HL-60 (cell line): Measurements from ENCODE around the gene MAP1B.

Source experiments
- DNase-seq, 2 experiments: peaks; one replicate each; pipeline ENCODE4 v3.0.0-alpha.2; 2010 to 2020; ENCODE audit warnings: low read depth in 1 of 2, low spot score in 1 of 2
- H3K27ac ChIP-seq: fragments of 250-450 bp; sonication (Bioruptor Pico); replicated peaks from 2 replicates; pipeline ENCODE4 v1.5.1; 2020; ENCODE audit warnings: mild to moderate bottlenecking, moderate library complexity
- H3K27me3 ChIP-seq: fragments of 250-450 bp; sonication (Bioruptor Pico); 2 replicates; pipeline ENCODE4 v1.5.1; 2021; ENCODE audit warnings: mild to moderate bottlenecking, moderate library complexity; ENCODE audit not compliant: insufficient read depth, poor library complexity, severe bottlenecking
- H3K4me3 ChIP-seq: replicated peaks from 2 replicates; pipeline ENCODE4 v1.5.1; 2011; ENCODE audit warnings: mild to moderate bottlenecking, control low read depth, low read length; ENCODE audit not compliant: insufficient read depth
- CTCF ChIP-seq: IDR thresholded peaks from one replicate; pipeline ENCODE4 v1.5.1; 2011; ENCODE audit warnings: low read length, control low read depth, inconsistent platforms; ENCODE audit not compliant: insufficient read depth
- GABPA ChIP-seq: IDR thresholded peaks from 2 replicates; pipeline ENCODE4 v1.6.1; 2012; ENCODE audit warnings: low read depth
- POLR2AphosphoS5 ChIP-seq: IDR thresholded peaks from 2 replicates; pipeline ENCODE4 v1.6.1; 2012; ENCODE audit warnings: low read depth
- REST ChIP-seq: IDR thresholded peaks from 2 replicates; pipeline ENCODE4 v1.6.1; 2012; ENCODE audit warnings: low read depth; ENCODE audit not compliant: insufficient replicate concordance
- SPI1 ChIP-seq: IDR thresholded peaks from 2 replicates; pipeline ENCODE4 v1.6.1; 2012; ENCODE audit warnings: low read depth, mild to moderate bottlenecking, borderline replicate concordance

The MAP1B gene

GRCh38 chr5:72204946-72205345 is 97.7 kb downstream of the MAP1B start:
- Histone ChIP-seq H3K27me3 (no peaks in the 10 kb centered on the region), H3K4me3 (no peak overlapping the region), H3K27ac (no peak overlapping the region)
- no peak for TF ChIP-seq POLR2AphosphoS5
- TF ChIP-seq REST: no peak
- no peak for TF ChIP-seq GABPA
- no peak for TF ChIP-seq SPI1
- no peak for TF ChIP-seq CTCF
- no peak for DNase-seq

- no peak overlapping the region for H3K27ac ChIP-seq
- no peak overlapping the region for H3K4me3 ChIP-seq
- no peak for DNase-seq
- H3K27me3 ChIP-seq: no peaks in the 10 kb centered on the region
- TF ChIP-seq POLR2AphosphoS5 (no peak), SPI1 (no peak), REST (no peak), CTCF (no peak), GABPA (no peak)
Observed at GRCh38 chr5:72205431-72206009, 98.2 kb downstream of the MAP1B start.

- H3K4me3 ChIP-seq: no peak overlapping the region
- no peaks in the 10 kb centered on the region for H3K27me3 ChIP-seq
- H3K27ac ChIP-seq: no peak overlapping the region
- no peak for TF ChIP-seq GABPA
- no peak for TF ChIP-seq REST
- TF ChIP-seq CTCF: no peak
- DNase-seq: no peak
Observed at GRCh38 chr5:72206160-72206559, 98.9 kb downstream of the MAP1B start.
